ENCODE data around the gene CLEC2B. TPM values are rescaled to one million over a fixed set of nuclear protein-coding genes. Genes with fewer than 3 reads are reported as not detected.

The CLEC2B gene
- 1.00 to 2.1 TPM (median 1.3 TPM) in 5 replicates for total RNA-seq (2022; extraction: Qiagen RNA extraction)

GRCh38 chr12:9869307-9870161 is at the start of gene CLEC2B:
CLEC2B (minus strand) TSS chr12:9869354.

GRCh38 chr12:9881246-9881645 is 12.1 kb upstream of the CLEC2B start, which contains the start of gene KLRF2:
KLRF2 (plus strand) TSS chr12:9881489; CDS start chr12:9881596, 107 bp downstream.

GRCh38 chr12:9827209-9827888 is 41.8 kb downstream of the CLEC2B start, which contains the start of gene KLRF1:
KLRF1 (plus strand) TSS chr12:9827481; CDS start chr12:9827545, 64 bp downstream.

Other genes starting within 250 kb of the CLEC2B start
- 0.27 to 1.1 TPM (median 0.48 TPM) in 5 replicates for gene CLEC2D, start 199.6 kb downstream of the CLEC2B start, total RNA-seq (2022; extraction: Qiagen RNA extraction)
- gene CLECL1, start 136.3 kb downstream of the CLEC2B start, total RNA-seq (2022; extraction: Qiagen RNA extraction): not detected in 5 replicates
- not detected in 5 replicates for gene CD69, start 108.5 kb downstream of the CLEC2B start, total RNA-seq (2022; extraction: Qiagen RNA extraction)
- not detected in 5 replicates for gene KLRF1, start 41.9 kb downstream of the CLEC2B start, total RNA-seq (2022; extraction: Qiagen RNA extraction)
- not detected in 5 replicates for gene KLRF2, start 12.1 kb upstream of the CLEC2B start, total RNA-seq (2022; extraction: Qiagen RNA extraction)
- not detected in 5 replicates for gene CLEC2A, start 63.0 kb upstream of the CLEC2B start, total RNA-seq (2022; extraction: Qiagen RNA extraction)
- gene CLEC12A, start 102.1 kb upstream of the CLEC2B start, total RNA-seq (2022; extraction: Qiagen RNA extraction): not detected in 5 replicates
- not detected in 5 replicates for gene CLEC1B, start 129.8 kb upstream of the CLEC2B start, total RNA-seq (2022; extraction: Qiagen RNA extraction)
- gene CLEC12B, start 141.3 kb upstream of the CLEC2B start, total RNA-seq (2022; extraction: Qiagen RNA extraction): not detected in 5 replicates
- gene CLEC9A, start 161.3 kb upstream of the CLEC2B start, total RNA-seq (2022; extraction: Qiagen RNA extraction): not detected in 5 replicates
- gene CLEC1A, start 229.6 kb upstream of the CLEC2B start, total RNA-seq (2022; extraction: Qiagen RNA extraction): not detected in 5 replicates

Measured in A549 treated with Mapracorat at 1 μM for 4 hours (cell line).